Astrocyte (in vitro differentiated cells and primary cell): ENCODE measurements around the gene FZD10. TPM values are rescaled to one million over a fixed set of nuclear protein-coding genes. Genes with fewer than 3 reads are reported as not detected.

Experiments
- DNase-seq: peaks from one replicate; pipeline ENCODE4 v3.0.0-alpha.2; 2010; ENCODE audit warnings: low read depth
- FAIRE-seq: peaks from 2 replicates; lab custom pipeline; 2011; peaks lifted over from hg19 to GRCh38; lab: Jason Lieb, UNC
- H2AFZ ChIP-seq: 2 replicates; pipeline ENCODE4 v1.6.0; 2012; ENCODE audit warnings: low read depth, low read length, inconsistent platforms
- H3K27ac ChIP-seq: 2 replicates; pipeline ENCODE4 v1.5.1; 2011; ENCODE audit warnings: low read depth, low read length, inconsistent platforms
- H3K27me3 ChIP-seq: 2 replicates; pipeline ENCODE4 v1.6.0; 2011; ENCODE audit warnings: low read length, inconsistent platforms; ENCODE audit not compliant: insufficient read depth
- H3K36me3 ChIP-seq: 2 replicates; pipeline ENCODE4 v1.5.1; 2011; ENCODE audit warnings: low read length, inconsistent platforms; ENCODE audit not compliant: insufficient read depth
- H3K4me1 ChIP-seq: 2 replicates; pipeline ENCODE4 v1.5.1; 2011; ENCODE audit warnings: low read length, inconsistent platforms; ENCODE audit not compliant: insufficient read depth
- H3K4me2 ChIP-seq: 2 replicates; pipeline ENCODE4 v1.6.0; 2012; ENCODE audit warnings: low read length, inconsistent platforms
- H3K4me3 ChIP-seq: 2 replicates; pipeline ENCODE4 v1.5.1; 2011; ENCODE audit warnings: low read depth, mild to moderate bottlenecking, low read length, inconsistent platforms; ENCODE audit not compliant: insufficient read depth
- H3K79me2 ChIP-seq: 2 replicates; pipeline ENCODE4 v1.6.0; 2012; ENCODE audit warnings: mild to moderate bottlenecking, low read length, inconsistent platforms; ENCODE audit not compliant: insufficient read depth
- H3K9ac ChIP-seq: 2 replicates; pipeline ENCODE4 v1.6.0; 2012; ENCODE audit warnings: mild to moderate bottlenecking, low read length, inconsistent platforms
- H3K9me3 ChIP-seq: 2 replicates; pipeline ENCODE4 v1.5.1; 2012; ENCODE audit warnings: low read depth, mild to moderate bottlenecking, low read length, inconsistent platforms; ENCODE audit not compliant: insufficient read depth
- H4K20me1 ChIP-seq: 2 replicates; pipeline ENCODE4 v1.6.0; 2012; ENCODE audit warnings: low read length, inconsistent platforms; ENCODE audit not compliant: insufficient read depth
- H3K27ac Mint-ChIP-seq: one replicate; pipeline ENCODE4 v1.8.0; 2021; ENCODE audit warnings: mild to moderate bottlenecking, mixed read lengths; ENCODE audit not compliant: unreplicated experiment
- H3K27me3 Mint-ChIP-seq: one replicate; pipeline ENCODE4 v1.8.0; 2021; ENCODE audit warnings: low read depth, mixed read lengths; ENCODE audit not compliant: unreplicated experiment
- H3K36me3 Mint-ChIP-seq: one replicate; pipeline ENCODE4 v1.8.0; 2021; ENCODE audit warnings: low read depth, mixed read lengths; ENCODE audit not compliant: unreplicated experiment
- H3K4me1 Mint-ChIP-seq: one replicate; pipeline ENCODE4 v1.8.0; 2021; ENCODE audit warnings: low read depth, mixed read lengths; ENCODE audit not compliant: unreplicated experiment
- H3K4me3 Mint-ChIP-seq: one replicate; pipeline ENCODE4 v1.8.0; 2021; ENCODE audit warnings: mild to moderate bottlenecking, moderate library complexity, mixed read lengths; ENCODE audit not compliant: unreplicated experiment
- H3K9me3 Mint-ChIP-seq: one replicate; pipeline ENCODE4 v1.8.0; 2021; ENCODE audit warnings: mild to moderate bottlenecking, mixed read lengths; ENCODE audit not compliant: unreplicated experiment
- CTCF ChIP-seq: IDR thresholded peaks from 2 replicates; pipeline ENCODE4 v1.5.1; 2011; ENCODE audit warnings: low read depth, mild to moderate bottlenecking, inconsistent platforms, low read length, moderate library complexity; ENCODE audit not compliant: insufficient read depth
- EZH2 ChIP-seq: IDR thresholded peaks from 2 replicates; pipeline ENCODE4 v1.6.1; 2012; ENCODE audit warnings: mild to moderate bottlenecking, low read length, inconsistent platforms; ENCODE audit not compliant: insufficient read depth
- total RNA-seq: library from RNA; stranded (reverse); gene quantifications from 2 replicates; pipeline ENCODE4 v1.2.1, GENCODE V29; 2021

Gene FZD10
- total RNA-seq, 1 donor from 2014 or later, result not detected

- Histone ChIP-seq H3K79me2 (no peaks in the 10 kb centered on the region), H3K27me3 (peaks cover 15% of the 10 kb centered on the region), H3K9ac (no peak overlapping the region), H3K4me2 (no peak overlapping the region), H2AFZ (no peak overlapping the region), H3K36me3 (no peaks in the 10 kb centered on the region), H4K20me1 (no peaks in the 10 kb centered on the region), H3K9me3 (no peaks in the 10 kb centered on the region), H3K27ac (no peak overlapping the region), H3K4me1 (no peaks in the 10 kb centered on the region), H3K4me3 (no peak overlapping the region)
- DNase-seq, result no peak
- no peak for FAIRE-seq
- Mint-ChIP-seq H3K27me3 (no peaks in the 10 kb centered on the region), H3K27ac (no peak overlapping the region), H3K4me1 (no peaks in the 10 kb centered on the region), H3K4me3 (no peak overlapping the region), H3K9me3 (peaks cover 7% of the 10 kb centered on the region), H3K36me3 (no peaks in the 10 kb centered on the region)
- TF ChIP-seq CTCF, result no peak
- no peak for TF ChIP-seq EZH2
Measured at GRCh38 chr12:130153803-130154202, 8.5 kb upstream of the FZD10 start.

GRCh38 chr12:130154276-130155070 lies 7.8 kb upstream of the FZD10 start:
- H3K36me3 ChIP-seq, result no peaks in the 10 kb centered on the region
- no peaks in the 10 kb centered on the region for H4K20me1 ChIP-seq
- peaks cover 21% of the 10 kb centered on the region for H3K27me3 ChIP-seq
- TF ChIP-seq CTCF (no peak), EZH2 (no peak)
- H3K4me3 ChIP-seq, result no peak overlapping the region
- H2AFZ ChIP-seq, result no peak overlapping the region
- H3K27ac ChIP-seq, result no peak overlapping the region
- H3K9me3 ChIP-seq, result no peaks in the 10 kb centered on the region
- no peaks in the 10 kb centered on the region for H3K4me1 ChIP-seq
- no peaks in the 10 kb centered on the region for H3K4me1 Mint-ChIP-seq
- no peaks in the 10 kb centered on the region for H3K79me2 ChIP-seq
- no peaks in the 10 kb centered on the region for H3K27me3 Mint-ChIP-seq
- no peak for FAIRE-seq
- DNase-seq, result no peak
- H3K4me3 Mint-ChIP-seq, result no peak overlapping the region
- H3K9ac ChIP-seq, result no peak overlapping the region
- peaks cover 7% of the 10 kb centered on the region for H3K9me3 Mint-ChIP-seq
- no peaks in the 10 kb centered on the region for H3K36me3 Mint-ChIP-seq
- no peak overlapping the region for H3K27ac Mint-ChIP-seq
- no peak overlapping the region for H3K4me2 ChIP-seq
